ENCODE measurements around the gene VCPKMT. TPM values are rescaled to one million over a fixed set of nuclear protein-coding genes. Genes with fewer than 3 reads are reported as not detected.

Gene VCPKMT
- total and polyA plus RNA-seq, 8 donors = 5.8 to 21.5 (median 15.6) TPM

DNA sequence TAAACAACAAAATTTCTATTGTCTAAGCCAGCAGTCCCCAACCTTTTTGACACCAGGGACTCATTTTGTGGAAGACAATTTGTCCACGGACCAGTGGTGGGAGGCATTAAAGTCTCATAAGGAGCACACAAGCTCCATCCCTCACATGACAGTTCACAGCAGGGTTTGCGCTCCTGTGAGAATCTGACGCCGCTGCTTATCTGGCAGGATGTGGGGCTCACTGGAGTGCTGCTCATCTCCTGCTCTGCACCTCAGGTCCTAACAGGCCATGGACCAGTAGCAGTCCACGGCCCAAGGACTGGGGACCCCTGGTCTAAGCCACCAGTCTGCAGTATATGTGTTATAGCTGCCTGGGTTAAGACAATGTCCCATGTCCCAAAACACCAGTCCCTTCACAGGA is 27.2 kb downstream of the VCPKMT start:
- intact Hi-C loops (cut with DNase I) = no loop called here
- TF ChIP-seq, protein P1, sequence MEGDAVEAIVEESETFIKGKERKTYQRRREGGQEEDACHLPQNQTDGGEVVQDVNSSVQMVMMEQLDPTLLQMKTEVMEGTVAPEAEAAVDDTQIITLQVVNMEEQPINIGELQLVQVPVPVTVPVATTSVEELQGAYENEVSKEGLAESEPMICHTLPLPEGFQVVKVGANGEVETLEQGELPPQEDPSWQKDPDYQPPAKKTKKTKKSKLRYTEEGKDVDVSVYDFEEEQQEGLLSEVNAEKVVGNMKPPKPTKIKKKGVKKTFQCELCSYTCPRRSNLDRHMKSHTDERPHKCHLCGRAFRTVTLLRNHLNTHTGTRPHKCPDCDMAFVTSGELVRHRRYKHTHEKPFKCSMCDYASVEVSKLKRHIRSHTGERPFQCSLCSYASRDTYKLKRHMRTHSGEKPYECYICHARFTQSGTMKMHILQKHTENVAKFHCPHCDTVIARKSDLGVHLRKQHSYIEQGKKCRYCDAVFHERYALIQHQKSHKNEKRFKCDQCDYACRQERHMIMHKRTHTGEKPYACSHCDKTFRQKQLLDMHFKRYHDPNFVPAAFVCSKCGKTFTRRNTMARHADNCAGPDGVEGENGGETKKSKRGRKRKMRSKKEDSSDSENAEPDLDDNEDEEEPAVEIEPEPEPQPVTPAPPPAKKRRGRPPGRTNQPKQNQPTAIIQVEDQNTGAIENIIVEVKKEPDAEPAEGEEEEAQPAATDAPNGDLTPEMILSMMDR (IDR thresholded peaks at IDR 0.05) = no peak
- no peak for ATAC-seq
- no peak overlapping the region for H3K27ac ChIP-seq
- no peaks in the 10 kb centered on the region for H3K27me3 ChIP-seq
- no peaks in the 10 kb centered on the region for H3K9me3 ChIP-seq
- H3K4me1 ChIP-seq = no peaks in the 10 kb centered on the region
- no peak overlapping the region for H3K4me3 ChIP-seq
- DNase-seq = no peak
- peaks cover 0 to 14% of the 10 kb centered on the region in 2 donors for H3K36me3 ChIP-seq

DNA sequence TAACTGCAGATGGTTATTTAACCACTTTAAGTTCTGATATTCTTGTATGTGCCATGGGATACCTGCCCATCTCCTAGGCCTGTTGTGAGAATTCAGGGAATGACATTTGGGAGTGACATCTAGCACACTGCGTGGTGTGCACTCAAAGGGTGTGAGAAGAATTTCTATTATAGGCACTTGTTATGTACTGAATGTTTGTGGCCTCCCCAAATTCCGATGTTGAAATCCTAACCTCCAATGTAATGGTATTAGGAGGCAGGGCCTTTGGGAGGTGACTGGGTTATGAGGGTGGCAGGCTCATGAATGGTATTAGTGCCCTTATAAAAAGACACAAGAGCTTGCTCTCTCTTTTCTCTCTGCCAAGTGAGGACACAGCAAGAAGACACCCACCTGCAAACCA is 27.6 kb downstream of the VCPKMT start:
- no peaks in the 10 kb centered on the region for H3K9me3 ChIP-seq
- DNase-seq (no peak), ATAC-seq (no peak)
- peaks cover 0 to 14% of the 10 kb centered on the region in 2 donors for H3K36me3 ChIP-seq
- TF ChIP-seq, protein P1 (IDR thresholded peaks at IDR 0.05) = no peak
- H3K27me3 ChIP-seq = no peaks in the 10 kb centered on the region
- no peak overlapping the region for H3K4me3 ChIP-seq
- no peak overlapping the region for H3K27ac ChIP-seq
- intact Hi-C loops (cut with DNase I) = no loop called here
- H3K4me1 ChIP-seq = no peaks in the 10 kb centered on the region

DNA sequence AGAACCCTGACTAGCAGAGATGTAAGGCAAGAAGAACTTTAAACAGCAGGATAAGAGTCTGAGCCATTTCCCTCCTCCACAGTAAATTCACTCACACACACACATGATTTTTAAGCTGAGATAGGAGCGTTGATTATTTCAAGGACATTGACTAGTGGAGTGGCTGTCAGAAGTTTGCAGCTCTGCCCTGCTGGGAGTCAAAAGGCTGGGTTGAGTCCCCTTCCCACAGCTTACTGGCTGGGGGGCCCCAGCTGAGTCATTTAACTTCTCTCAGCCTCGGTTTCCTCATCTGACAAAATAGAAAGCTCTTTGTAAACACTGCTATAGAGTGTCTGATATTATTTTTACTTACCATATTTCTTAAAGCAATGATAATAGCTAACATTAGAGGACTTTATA is 28.3 kb downstream of the VCPKMT start:
- Histone ChIP-seq H3K4me3 (no peak overlapping the region), H3K9me3 (no peaks in the 10 kb centered on the region), H3K27ac (no peak overlapping the region), H3K36me3 (peaks cover 0 to 14% of the 10 kb centered on the region in 2 donors), H3K4me1 (no peaks in the 10 kb centered on the region), H3K27me3 (no peaks in the 10 kb centered on the region)
- DNase-seq (no peak), ATAC-seq (no peak)
- TF ChIP-seq, protein P1 (IDR thresholded peaks at IDR 0.05) = no peak
- intact Hi-C loops (cut with DNase I) = no loop called here

DNA sequence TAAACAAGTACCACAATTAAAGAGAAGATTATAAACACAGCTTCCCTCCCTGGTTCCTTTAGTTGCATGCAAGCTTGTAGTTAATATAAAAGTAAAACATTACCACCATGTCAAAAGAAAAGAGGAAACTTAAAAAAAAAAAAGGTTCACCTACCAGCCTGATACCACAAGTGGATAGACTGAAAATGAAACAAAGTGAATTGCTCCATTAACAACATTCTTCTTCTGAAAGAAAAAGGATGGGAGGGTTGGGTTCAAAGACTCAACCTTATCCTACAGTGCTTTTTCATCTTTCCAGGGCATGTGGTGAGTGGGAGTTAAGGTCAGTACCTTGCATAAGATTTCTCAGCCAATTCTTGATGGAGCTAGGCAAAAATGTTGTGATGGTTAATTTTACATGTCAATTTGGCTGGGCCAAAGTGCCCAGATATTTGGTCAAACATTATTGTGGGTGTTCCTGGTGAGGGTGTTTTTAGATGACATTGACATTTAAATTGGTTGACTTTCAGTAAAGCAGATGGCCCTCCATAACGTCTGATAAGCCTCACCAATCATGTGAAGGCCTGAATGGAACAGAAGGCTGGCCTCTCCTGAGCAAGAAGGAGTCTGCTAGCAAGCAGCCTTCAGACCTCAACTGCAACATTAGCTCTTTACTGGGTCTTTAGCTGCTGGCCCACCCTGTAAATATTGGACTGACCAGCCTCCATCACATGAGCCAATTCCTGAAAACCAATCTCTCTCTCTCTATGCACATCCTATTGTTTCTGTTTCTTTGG is 28.8 kb downstream of the VCPKMT start:
- peaks cover 0 to 14% of the 10 kb centered on the region in 2 donors for H3K36me3 ChIP-seq
- ATAC-seq (no peak), DNase-seq (no peak)
- no peak overlapping the region for H3K4me3 ChIP-seq
- no peak overlapping the region for H3K27ac ChIP-seq
- TF ChIP-seq, protein P1 (IDR thresholded peaks at IDR 0.05) = no peak
- intact Hi-C loops (cut with DNase I) = no loop called here
- H3K9me3 ChIP-seq = no peaks in the 10 kb centered on the region
- H3K27me3 ChIP-seq = no peaks in the 10 kb centered on the region
- peaks cover 0 to 4% of the 10 kb centered on the region in 2 donors for H3K4me1 ChIP-seq

DNA sequence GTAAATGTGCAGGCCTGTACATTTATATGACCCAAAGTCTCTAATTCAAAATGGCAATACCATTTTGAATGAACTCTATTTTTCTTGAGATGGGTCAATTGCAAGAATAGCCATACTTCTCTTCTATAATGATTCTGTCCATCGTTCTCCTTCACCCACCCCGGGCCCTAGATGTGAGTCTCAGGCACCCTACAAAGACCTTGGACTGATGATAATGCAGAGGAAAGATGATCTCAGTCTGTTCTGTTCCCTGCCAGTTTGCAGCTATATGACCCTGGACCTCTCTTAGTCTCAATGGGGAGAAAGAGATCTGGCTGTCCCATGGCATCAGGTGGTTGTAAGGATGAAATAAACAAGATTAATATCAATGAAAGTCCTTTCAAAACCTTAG is 30.1 kb downstream of the VCPKMT start:
- H3K4me1 ChIP-seq = peaks cover 0 to 4% of the 10 kb centered on the region in 2 donors
- peaks cover 0 to 5% of the 10 kb centered on the region in 2 donors for H3K36me3 ChIP-seq
- H3K9me3 ChIP-seq = no peaks in the 10 kb centered on the region
- DNase-seq (no peak), ATAC-seq (no peak)
- TF ChIP-seq, protein P1 (IDR thresholded peaks at IDR 0.05) = no peak
- no peak overlapping the region for H3K27ac ChIP-seq
- H3K4me3 ChIP-seq = no peak overlapping the region
- no peaks in the 10 kb centered on the region for H3K27me3 ChIP-seq
- intact Hi-C loops (cut with DNase I) = no loop called here
